ENCODE results near the gene PXN.

PXN gene

GRCh38 chr12:120172053-120172452 lies 93.5 kb downstream of the PXN start:
- DNase-seq (ENCODE audit: low read depth) = no peak

- no peak for DNase-seq (ENCODE audit: low read depth)
Observed at GRCh38 chr12:120170631-120171030, 94.9 kb downstream of the PXN start.

GRCh38 chr12:120169946-120170345 lies 95.6 kb downstream of the PXN start:
- DNase-seq (ENCODE audit: low read depth) = no peak

- DNase-seq (ENCODE audit: low read depth) = no peak
Observed at GRCh38 chr12:120168337-120168736, 97.2 kb downstream of the PXN start.

- no peak for DNase-seq (ENCODE audit: low read depth)
Observed at GRCh38 chr12:120167529-120168095, 97.9 kb downstream of the PXN start.

- DNase-seq (ENCODE audit: low read depth) = no peak
Observed at GRCh38 chr12:120164293-120164692, 101.2 kb downstream of the PXN start.

GRCh38 chr12:120162763-120163162 lies 102.8 kb downstream of the PXN start:
- no peak for DNase-seq (ENCODE audit: low read depth)

GRCh38 chr12:120161852-120162251 lies 103.7 kb downstream of the PXN start:
- no peak for DNase-seq (ENCODE audit: low read depth)

Data from stimulated activated CD8-positive, alpha-beta memory T cell treated with anti-CD3 and anti-CD28 coated beads, Interleukin-12 subunit alpha, Interleukin-12 subunit beta, amount 100 ng/mL, for 1 hour (primary cell).